Sigmoid colon (tissue), 7 donors: Measurements from ENCODE around the gene MVB12A. TPM values are rescaled to one million over a fixed set of nuclear protein-coding genes. Genes with fewer than 3 reads are reported as not detected.

Source experiments
- DNase-seq: peaks from one replicate; pipeline ENCODE4 v3.0.0-alpha.2; 2019
- H3K27ac ChIP-seq, 4 donors: fragments of 200-600 bp; sonication (generic); one replicate each; pipeline ENCODE4 v1.5.1; 2016 to 2019; ENCODE audit warnings: mild to moderate bottlenecking in 1 of 4
- H3K27me3 ChIP-seq, 3 donors: fragments of 200-600 bp; sonication (generic); one replicate each; pipeline ENCODE4 v1.5.1; 2019; ENCODE audit warnings: mild to moderate bottlenecking in 1 of 3
- H3K36me3 ChIP-seq, 4 donors: fragments of 200-600 bp; sonication (generic); one replicate each; pipeline ENCODE4 v1.5.1; 2016 to 2019
- H3K4me1 ChIP-seq, 4 donors: fragments of 200-600 bp; sonication (generic); one replicate each; pipeline ENCODE4 v1.5.1; 2017 to 2019
- H3K4me3 ChIP-seq, 4 donors: fragments of 200-600 bp; sonication (generic); one replicate each; pipeline ENCODE4 v1.5.1; 2017 to 2019; ENCODE audit warnings: mild to moderate bottlenecking in 2 of 4, moderate library complexity in 1 of 4
- H3K9me3 ChIP-seq, 4 donors: fragments of 200-600 bp in 3 of 4; sonication (generic) in 3 of 4; one replicate each; pipeline versions ENCODE4 v1.5.1 to v1.6.1; 2013 to 2019
- CTCF ChIP-seq, 4 experiments: fragments of 450-650 bp in 3 of 4; fragments of 200-600 bp in 1 of 4; IDR thresholded peaks; one replicate each; pipeline ENCODE4 v1.5.1; 2016 to 2019; ENCODE audit warnings: antibody characterized with exemption in 4 of 4, mild to moderate bottlenecking in 3 of 4, moderate library complexity in 2 of 4
- EP300 ChIP-seq, 4 donors: sonication (generic); formaldehyde crosslinking; IDR thresholded peaks; one replicate each; pipeline ENCODE4 v1.6.1; 2017; ENCODE audit warnings: antibody characterized with exemption in 4 of 4
- POLR2A ChIP-seq, 2 donors: fragments of 450-650 bp; IDR thresholded peaks; one replicate each; pipeline ENCODE4 v1.6.1; 2016; ENCODE audit warnings: antibody characterized with exemption in 2 of 2, mild to moderate bottlenecking in 2 of 2, moderate library complexity in 2 of 2
- POLR2AphosphoS5 ChIP-seq, 4 donors: sonication (generic); formaldehyde crosslinking; IDR thresholded peaks; one replicate each; pipeline ENCODE4 v1.6.1; 2017; ENCODE audit warnings: antibody characterized with exemption in 4 of 4
- WGBS, 2 donors: extraction: QIAGEN DNeasy Blood & Tissue Kit; methylation state at CpG; one replicate each; pipeline ENCODE4 v1.1.7; 2013; 5-methylcytosine and 5-hydroxymethylcytosine counted together
- intact Hi-C: fragments of 100-400 bp; cut with DNase I; formaldehyde crosslinking; loops from one replicate; pipeline ENCODE4 v1.15.1; 2023
- polyA plus RNA-seq, 3 donors: library from polyadenylated mRNA; stranded (reverse); fragments of 200-250 nt; gene quantifications; one replicate each; pipeline ENCODE4 v1.2.3, GENCODE V29; 2013
- total RNA-seq, 4 donors: library from RNA; depleted of rRNA; stranded (reverse); fragments of >200 nt; gene quantifications; one replicate each; pipeline ENCODE4 v1.1.0, GENCODE V29; 2016
- donor health status: healthy with polysubstance abuse.
- donor health status: Bipolar disorder and iron deficiency.
- donor health status: healthy.

MVB12A gene
- total RNA-seq (10 to 100 TPM; 40.4 to 55.8 (median 44.8) TPM), polyA plus RNA-seq (100 to 1,000 TPM in 1 of 3 donors, 10 to 100 TPM in 2; 71.5 to 102 (median 79.4) TPM)

GRCh38 chr19:17419621-17420474 is at the start of gene MVB12A:
Gene MVB12A (plus strand): TSS chr19:17420047. CDS start chr19:17420136, 89 bp downstream.
- Histone ChIP-seq H3K27ac (peak within 1 kb of the TSS; percentile 84 to 87 (median 86)), H3K4me3 (peak within 1 kb of the TSS; percentile 75 to 97 (median 86)), H3K27me3 (no peaks in the 10 kb centered on the region), H3K9me3 (no peaks in the 10 kb centered on the region), H3K36me3 (peaks cover 0 to 5% (median 0%) of the 10 kb centered on the region in 4 donors), H3K4me1 (peaks cover 0 to 21% (median 16%) of the 10 kb centered on the region in 4 donors)
- WGBS, 2 donors, result 1% methylated on average over 85 of the region's 85 CpGs
- intact Hi-C loops, result no loop called here
- peak; percentile 99 for DNase-seq
- TF ChIP-seq POLR2AphosphoS5 (IDR thresholded peaks at IDR 0.05) (peak; percentile 50 to 86 (median 59)), CTCF (IDR thresholded peaks at IDR 0.05) (no peak), EP300 (IDR thresholded peaks at IDR 0.05) (peak in 1 of 4 donors; percentile 70)

- intact Hi-C loops, result no loop called here
- no peaks in the 10 kb centered on the region for H3K36me3 ChIP-seq
- H3K9me3 ChIP-seq, result no peaks in the 10 kb centered on the region
- no peaks in the 10 kb centered on the region for H3K4me1 ChIP-seq
- TF ChIP-seq EP300 (IDR thresholded peaks at IDR 0.05) (no peak), POLR2A (IDR thresholded peaks at IDR 0.05) (no peak), POLR2AphosphoS5 (IDR thresholded peaks at IDR 0.05) (peak in 3 of 4 donors; percentile 10 to 39 (median 26)), CTCF (IDR thresholded peaks at IDR 0.05) (no peak)
- peak within 1 kb of the TSS in 2 of 4 donors; percentile 3 to 5 for H3K27ac ChIP-seq
- peak within 1 kb of the TSS in 3 of 4 donors; percentile 9 to 21 (median 14) for H3K4me3 ChIP-seq
- H3K27me3 ChIP-seq, result no peaks in the 10 kb centered on the region
- WGBS, 2 donors, result 51 to 64% methylated on average over 39 of the region's 39 CpGs
- no peak for DNase-seq
These were observed 42.8 kb upstream of the MVB12A start, which contains the start of gene PLVAP for GRCh38 chr19:17376935-17377600. Gene PLVAP (minus strand): TSS chr19:17377342. CDS start chr19:17377288, 54 bp downstream.

- H3K4me1 ChIP-seq, result no peaks in the 10 kb centered on the region
- no peaks in the 10 kb centered on the region for H3K36me3 ChIP-seq
- no peaks in the 10 kb centered on the region for H3K27me3 ChIP-seq
- TF ChIP-seq CTCF (IDR thresholded peaks at IDR 0.05), result no peak
- TF ChIP-seq EP300 (IDR thresholded peaks at IDR 0.05), result no peak
- TF ChIP-seq POLR2AphosphoS5 (IDR thresholded peaks at IDR 0.05), result no peak
- TF ChIP-seq POLR2A (IDR thresholded peaks at IDR 0.05), result no peak
- WGBS, 2 donors, result 57 to 71% methylated on average over 13 of the region's 13 CpGs
- H3K4me3 ChIP-seq, result no peak overlapping the region
- intact Hi-C loops, result no loop called here
- no peak overlapping the region for H3K27ac ChIP-seq
- no peaks in the 10 kb centered on the region for H3K9me3 ChIP-seq
- no peak for DNase-seq
These were observed 41.6 kb upstream of the MVB12A start for GRCh38 chr19:17378271-17378670.

GRCh38 chr19:17379221-17379631 is 40.6 kb upstream of the MVB12A start:
- H3K27me3 ChIP-seq, result no peaks in the 10 kb centered on the region
- H3K36me3 ChIP-seq, result no peaks in the 10 kb centered on the region
- H3K9me3 ChIP-seq, result no peaks in the 10 kb centered on the region
- H3K27ac ChIP-seq, result no peak overlapping the region
- no peak for DNase-seq
- H3K4me1 ChIP-seq, result no peaks in the 10 kb centered on the region
- no peak overlapping the region for H3K4me3 ChIP-seq
- intact Hi-C loops, result no loop called here
- no peak for TF ChIP-seq POLR2AphosphoS5 (IDR thresholded peaks at IDR 0.05)
- TF ChIP-seq EP300 (IDR thresholded peaks at IDR 0.05), result no peak
- TF ChIP-seq POLR2A (IDR thresholded peaks at IDR 0.05), result no peak
- no peak for TF ChIP-seq CTCF (IDR thresholded peaks at IDR 0.05)
- 36 to 51% methylated on average over 14 of the region's 14 CpGs for WGBS, 2 donors
